AG04450 (cell line): ENCODE data around the gene EXOC2. TPM values are rescaled to one million over a fixed set of nuclear protein-coding genes. Genes with fewer than 3 reads are reported as not detected.

Experiments used
- CTCF ChIA-PET: fragments of 300-600, 350-600 bp; formaldehyde crosslinking; extraction: SDS; loops from one replicate; lab custom pipeline; 2022; ENCODE audit warnings: antibody characterized with exemption, inconsistent platforms; lab: Charles Lee
- POLR2A ChIA-PET: fragments of 350-600 bp; formaldehyde crosslinking; extraction: SDS; loops from one replicate; lab custom pipeline; 2021; ENCODE audit warnings: antibody characterized with exemption, inconsistent platforms; lab: Yijun Ruan, JAX
- DNase-seq: peaks from one replicate; pipeline ENCODE4 v3.0.0-alpha.2; 2011; ENCODE audit warnings: low read depth, low spot score
- H3K27ac ChIP-seq: one replicate; pipeline ENCODE4 v1.5.1; 2012; ENCODE audit warnings: low read depth, low read length, control low read depth
- H3K27me3 ChIP-seq: one replicate; pipeline ENCODE4 v1.6.0; 2012; ENCODE audit warnings: low read length; ENCODE audit not compliant: control insufficient read depth, insufficient read depth
- H3K4me3 ChIP-seq: 2 replicates; pipeline ENCODE4 v1.5.1; 2011; ENCODE audit warnings: mild to moderate bottlenecking, low read depth, low read length, control low read depth
- H3K9me3 ChIP-seq: 2 replicates; pipeline ENCODE4 v1.5.1; 2012; ENCODE audit warnings: low read length; ENCODE audit not compliant: control insufficient read depth, insufficient read depth
- polyA plus RNA-seq: library from polyadenylated mRNA; depleted of rRNA; stranded (reverse); fragments of >200 nt; gene quantifications from 2 replicates; pipeline ENCODE4 v1.2.3, GENCODE V29; 2011
- TF ChIP-seq, protein P1 (sequence below): IDR thresholded peaks from 2 replicates; pipeline ENCODE4 v1.5.1; 2011; ENCODE audit warnings: low read depth, low read length, control low read depth, inconsistent platforms

Gene EXOC2
- polyA plus RNA-seq, 1 experiment: 33.4 TPM

DNA sequence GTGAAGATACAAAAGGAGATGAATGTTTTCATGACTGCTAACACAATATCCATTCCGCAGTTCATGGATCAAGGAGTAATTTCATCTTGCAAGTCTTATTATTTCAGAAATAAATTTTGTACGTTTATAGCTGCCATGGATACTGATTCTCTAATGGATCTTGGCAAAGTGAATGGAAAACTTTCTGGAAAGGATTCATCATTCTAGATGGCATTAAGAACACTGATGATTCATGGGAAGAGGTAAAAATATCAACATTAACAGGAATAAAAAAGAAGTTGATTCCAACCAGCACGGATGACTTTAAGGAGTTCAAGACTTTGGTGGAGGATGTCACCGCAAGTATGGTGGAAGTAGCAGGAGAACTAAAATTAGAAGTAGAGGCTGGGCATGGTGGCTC is 38.8 kb downstream of the EXOC2 start:
- TF ChIP-seq, protein P1, sequence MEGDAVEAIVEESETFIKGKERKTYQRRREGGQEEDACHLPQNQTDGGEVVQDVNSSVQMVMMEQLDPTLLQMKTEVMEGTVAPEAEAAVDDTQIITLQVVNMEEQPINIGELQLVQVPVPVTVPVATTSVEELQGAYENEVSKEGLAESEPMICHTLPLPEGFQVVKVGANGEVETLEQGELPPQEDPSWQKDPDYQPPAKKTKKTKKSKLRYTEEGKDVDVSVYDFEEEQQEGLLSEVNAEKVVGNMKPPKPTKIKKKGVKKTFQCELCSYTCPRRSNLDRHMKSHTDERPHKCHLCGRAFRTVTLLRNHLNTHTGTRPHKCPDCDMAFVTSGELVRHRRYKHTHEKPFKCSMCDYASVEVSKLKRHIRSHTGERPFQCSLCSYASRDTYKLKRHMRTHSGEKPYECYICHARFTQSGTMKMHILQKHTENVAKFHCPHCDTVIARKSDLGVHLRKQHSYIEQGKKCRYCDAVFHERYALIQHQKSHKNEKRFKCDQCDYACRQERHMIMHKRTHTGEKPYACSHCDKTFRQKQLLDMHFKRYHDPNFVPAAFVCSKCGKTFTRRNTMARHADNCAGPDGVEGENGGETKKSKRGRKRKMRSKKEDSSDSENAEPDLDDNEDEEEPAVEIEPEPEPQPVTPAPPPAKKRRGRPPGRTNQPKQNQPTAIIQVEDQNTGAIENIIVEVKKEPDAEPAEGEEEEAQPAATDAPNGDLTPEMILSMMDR: no peak
- Histone ChIP-seq H3K9me3 (peaks cover 7% of the 10 kb centered on the region; the same call in 1 of the 2 replicates), H3K27ac (no peak overlapping the region), H3K4me3 (no peak overlapping the region), H3K27me3 (no peaks in the 10 kb centered on the region)
- ChIA-PET CTCF (interaction anchor here (1.1 kb wide), 1 partner anchor 29 kb away, joined by 4 read pairs; no protein-coding TSS in a partner anchor), POLR2A (no interaction called here)
- no peak for DNase-seq

DNA sequence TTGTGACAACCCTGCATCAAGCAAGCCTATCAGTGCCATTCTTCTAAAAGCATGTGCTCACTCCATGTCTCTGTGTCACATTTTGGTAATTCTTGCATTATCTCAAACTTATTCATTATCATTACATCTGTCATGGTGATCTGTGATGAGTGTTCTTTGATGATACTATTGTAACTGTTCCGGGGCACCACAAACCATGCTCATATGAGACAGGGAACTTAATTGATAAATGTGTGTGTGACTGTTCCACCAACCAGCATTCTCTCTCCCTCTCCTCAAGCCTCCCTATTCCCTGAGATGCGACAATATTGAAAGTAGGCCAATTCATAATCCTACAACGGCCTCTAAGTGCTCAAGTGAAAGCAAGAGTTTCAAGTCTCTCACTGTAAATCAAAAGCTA is 40.1 kb downstream of the EXOC2 start:
- CTCF ChIA-PET: interaction anchor here (1.1 kb wide), 1 partner anchor 28 kb away, joined by 4 read pairs; no protein-coding TSS in a partner anchor
- peaks cover 7% of the 10 kb centered on the region; the same call in 1 of the 2 replicates for H3K9me3 ChIP-seq
- no peak for DNase-seq
- H3K27me3 ChIP-seq: no peaks in the 10 kb centered on the region
- H3K4me3 ChIP-seq: no peak overlapping the region
- POLR2A ChIA-PET: no interaction called here
- H3K27ac ChIP-seq: no peak overlapping the region
- TF ChIP-seq, protein P1: no peak

- Histone ChIP-seq H3K9me3 (no peaks in the 10 kb centered on the region), H3K4me3 (no peak overlapping the region), H3K27ac (no peak overlapping the region), H3K27me3 (no peaks in the 10 kb centered on the region)
- POLR2A ChIA-PET: no interaction called here
- CTCF ChIA-PET: interaction anchor here (1.1 to 1.2 kb wide), 3 partner anchors 11 to 72 kb away, joined by 4 to 6 read pairs (median 5); no protein-coding TSS in a partner anchor
- no peak for DNase-seq
- TF ChIP-seq, protein P1: no peak
These were observed 42.8 kb downstream of the EXOC2 start for GRCh38 chr6:650098-650497.

- Histone ChIP-seq H3K4me3 (no peak overlapping the region), H3K27ac (no peak overlapping the region), H3K9me3 (peaks cover 3% of the 10 kb centered on the region; the same call in 1 of the 2 replicates), H3K27me3 (no peaks in the 10 kb centered on the region)
- DNase-seq: no peak
- TF ChIP-seq, protein P1: no peak
- POLR2A ChIA-PET: no interaction called here
- CTCF ChIA-PET: no interaction called here
These were observed 50.1 kb downstream of the EXOC2 start for GRCh38 chr6:642805-643204.

- H3K4me3 ChIP-seq: no peak overlapping the region
- ChIA-PET POLR2A (no interaction called here), CTCF (interaction anchor here (0.6 kb wide), 1 partner anchor 9 kb away, joined by 3 read pairs; no protein-coding TSS in a partner anchor)
- H3K27me3 ChIP-seq: no peaks in the 10 kb centered on the region
- DNase-seq: no peak
- TF ChIP-seq, protein P1: no peak
- H3K9me3 ChIP-seq: peaks cover 3% of the 10 kb centered on the region; the same call in 1 of the 2 replicates
- no peak overlapping the region for H3K27ac ChIP-seq
These were observed 51.5 kb downstream of the EXOC2 start for GRCh38 chr6:641225-641985.
